Heart right ventricle (tissue), 16 donors: ENCODE data around the gene NRGN. TPM values are rescaled to one million over a fixed set of nuclear protein-coding genes. Genes with fewer than 3 reads are reported as not detected.

Experiments used
- ATAC-seq, 8 donors: fragments of 200-7000 bp; cut with Tn5 transposase; one replicate each; pipeline ENCODE4 v1.9.1; 2020; ENCODE audit warnings: mild to moderate bottlenecking in 8 of 8, moderate library complexity in 8 of 8, moderate number of reproducible peaks in 1 of 8
- DNase-seq, 2 donors: peaks; one replicate each; pipeline ENCODE4 v3.0.0-alpha.2; 2020
- H3K27ac ChIP-seq, 10 donors: fragments of 200-600 bp; sonication (generic) in 2 of 10; one replicate each; pipeline versions ENCODE4 v1.5.0 to v1.8.0; 2020 to 2022; ENCODE audit warnings: mild to moderate bottlenecking in 3 of 10
- H3K27me3 ChIP-seq, 7 donors: fragments of 200-600 bp; one replicate each; pipeline ENCODE4 v1.8.0; 2021 to 2022; ENCODE audit warnings: mild to moderate bottlenecking in 2 of 7
- H3K36me3 ChIP-seq, 9 donors: fragments of 200-600 bp; sonication (generic) in 1 of 9; one replicate each; pipeline versions ENCODE4 v1.5.0 to v1.8.0; 2020 to 2022; ENCODE audit warnings: mild to moderate bottlenecking in 2 of 9
- H3K4me1 ChIP-seq, 9 donors: fragments of 200-600 bp; sonication (generic) in 1 of 9; one replicate each; pipeline versions ENCODE4 v1.5.0 to v1.8.0; 2020 to 2022; ENCODE audit warnings: mild to moderate bottlenecking in 4 of 9
- H3K4me3 ChIP-seq, 10 donors: fragments of 200-600 bp; sonication (generic) in 2 of 10; one replicate each; pipeline versions ENCODE4 v1.5.0 to v1.8.0; 2020 to 2022; ENCODE audit warnings: mild to moderate bottlenecking in 7 of 10, moderate library complexity in 2 of 10
- H3K9me3 ChIP-seq, 11 donors: fragments of 200-600 bp in 10 of 11; sonication (generic) in 2 of 11; one replicate each; pipeline versions ENCODE4 v1.5.0 to v1.8.0; 2013 to 2022; ENCODE audit warnings: mild to moderate bottlenecking in 2 of 11, control low read depth in 1 of 11, moderate library complexity in 1 of 11
- WGBS, 2 donors: extraction: QIAGEN DNeasy Blood & Tissue Kit; methylation state at CpG; one replicate each; pipeline ENCODE4 v1.1.7; 2013; ENCODE audit warnings: inconsistent platforms in 1 of 2; 5-methylcytosine and 5-hydroxymethylcytosine counted together
- intact Hi-C, 10 donors: fragments of 100-400 bp; cut with DNase I; formaldehyde crosslinking; loops; one replicate each; pipeline versions ENCODE4 v1.11.1 to v1.14.2; 2022
- polyA plus RNA-seq, 2 donors: library from polyadenylated mRNA; stranded (reverse); fragments of 200-250 nt; gene quantifications; one replicate each; pipeline ENCODE4 v1.2.3, GENCODE V29; 2013
- total RNA-seq, 10 donors: library from RNA; stranded (reverse); fragmentation: NEBNext Ultra II Directional in 3 of 10; extraction: Animal tissue kit (Norgen Biotek cat#: 25700) in 3 of 10; gene quantifications; one replicate each; pipeline versions ENCODE4 v1.2.1 to v1.2.4, GENCODE V29; 2021 to 2023
- TF ChIP-seq, protein P1 (sequence below), 9 donors: fragments of 200-600 bp; sonication (generic) in 2 of 9; IDR thresholded peaks; one replicate each; pipeline versions ENCODE4 v1.5.0 to v1.8.0; 2021 to 2022; ENCODE audit warnings: antibody characterized with exemption in 9 of 9, mild to moderate bottlenecking in 5 of 9, moderate library complexity in 1 of 9
- donor health status: Arrhythmogenic right ventricular cardiomyopathy.
- donor health status: ischemic (EF 13 %, LVEDD 7.1; RV severe dilation, severe dysfunction).
- donor health status: healthy with polysubstance abuse.
- donor health status: DM: no; HTN: yes; CAD: no.
- donor health status: DM: no; HTN: no; CAD: no.
- donor health status: ischemic (EF 25% LVEDD 6.9; RV normal size, moderate dysfunction).
- donor health status: ischemic (EF 25% LVEDD 5.7; RV mildly dilated, moderate dysfunction).
- donor health status: healthy.
- donor health status: DM: yes; HTN: yes; CAD: no.
- donor health status: Ischemic cardiomyopathy.
- donor health status: ischemic (EF 35%, LVEDD 5.7; RV mildly dilated, moderate dysfunction).
- donor health status: nonischemic (EF 11% LVEDD 7.7; RV severe dilation, severe dysfunction).
- donor health status: DM: yes; HTN: yes; CAD: no.
- donor health status: PGD.
- donor health status: ischemic (EF 29% LVEDD 5.4; RV normal size, mild dysfunction).
- donor health status: nonischemic (EF 23%, LVEDD 6.1; RV moderate dilation, normal function).

NRGN gene
- total and polyA plus RNA-seq, 12 donors, result 1.5 to 26.0 (median 5.2) TPM

DNA sequence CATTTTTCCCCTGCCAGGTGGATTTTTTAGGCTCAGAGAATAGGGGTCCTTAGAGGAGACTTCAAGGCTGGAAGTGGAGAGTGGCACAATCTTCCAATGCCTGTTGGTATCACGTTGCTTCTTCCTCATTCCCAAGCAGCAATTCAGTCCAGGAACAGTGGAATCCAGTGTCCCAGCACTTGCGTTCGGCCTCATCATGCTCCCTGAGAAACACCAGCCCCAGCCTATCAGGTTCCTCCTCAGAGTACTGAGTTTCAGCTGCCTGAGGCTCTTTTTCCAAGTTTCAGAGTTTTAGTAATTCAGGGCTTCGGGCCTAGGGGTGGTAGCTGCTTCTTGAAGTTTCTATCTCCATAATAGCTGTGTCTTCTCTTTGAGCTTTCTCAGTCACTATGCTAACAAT is 31.9 kb upstream of the NRGN start:
- H3K9me3 ChIP-seq, result peaks cover 0 to 12% (median 3%) of the 10 kb centered on the region in 11 donors
- H3K36me3 ChIP-seq, result no peaks in the 10 kb centered on the region
- no peak for ATAC-seq
- no peaks in the 10 kb centered on the region for H3K4me1 ChIP-seq
- peaks cover 0 to 4% (median 0%) of the 10 kb centered on the region in 7 donors for H3K27me3 ChIP-seq
- intact Hi-C loops, result no loop called here
- TF ChIP-seq, protein P1, sequence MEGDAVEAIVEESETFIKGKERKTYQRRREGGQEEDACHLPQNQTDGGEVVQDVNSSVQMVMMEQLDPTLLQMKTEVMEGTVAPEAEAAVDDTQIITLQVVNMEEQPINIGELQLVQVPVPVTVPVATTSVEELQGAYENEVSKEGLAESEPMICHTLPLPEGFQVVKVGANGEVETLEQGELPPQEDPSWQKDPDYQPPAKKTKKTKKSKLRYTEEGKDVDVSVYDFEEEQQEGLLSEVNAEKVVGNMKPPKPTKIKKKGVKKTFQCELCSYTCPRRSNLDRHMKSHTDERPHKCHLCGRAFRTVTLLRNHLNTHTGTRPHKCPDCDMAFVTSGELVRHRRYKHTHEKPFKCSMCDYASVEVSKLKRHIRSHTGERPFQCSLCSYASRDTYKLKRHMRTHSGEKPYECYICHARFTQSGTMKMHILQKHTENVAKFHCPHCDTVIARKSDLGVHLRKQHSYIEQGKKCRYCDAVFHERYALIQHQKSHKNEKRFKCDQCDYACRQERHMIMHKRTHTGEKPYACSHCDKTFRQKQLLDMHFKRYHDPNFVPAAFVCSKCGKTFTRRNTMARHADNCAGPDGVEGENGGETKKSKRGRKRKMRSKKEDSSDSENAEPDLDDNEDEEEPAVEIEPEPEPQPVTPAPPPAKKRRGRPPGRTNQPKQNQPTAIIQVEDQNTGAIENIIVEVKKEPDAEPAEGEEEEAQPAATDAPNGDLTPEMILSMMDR (IDR thresholded peaks at IDR 0.05), result no peak
- 86 to 92% methylated on average over 4 of the region's 4 CpGs for WGBS, 2 donors
- no peak overlapping the region for H3K4me3 ChIP-seq
- no peak overlapping the region for H3K27ac ChIP-seq
- no peak for DNase-seq

DNA sequence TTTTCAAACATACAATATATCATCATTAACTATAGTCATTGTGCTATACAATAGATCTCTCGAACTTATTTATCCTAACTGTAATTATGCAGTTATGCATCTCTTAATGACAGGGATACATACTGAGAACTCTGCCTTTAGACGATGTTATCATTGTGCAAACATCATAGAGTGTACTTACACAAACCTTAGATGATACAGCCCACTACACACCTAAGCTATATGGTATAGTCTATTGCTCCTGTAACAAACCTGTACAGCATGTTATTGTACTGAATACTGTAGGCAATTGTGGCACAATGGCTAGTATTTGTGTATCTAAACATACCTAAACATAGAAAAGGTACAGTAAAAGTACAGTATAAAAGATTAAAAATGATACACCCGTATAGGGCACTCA is 27.4 kb upstream of the NRGN start:
- Histone ChIP-seq H3K9me3 (peaks cover 0 to 12% (median 3%) of the 10 kb centered on the region in 11 donors), H3K27me3 (peaks cover 0 to 31% (median 6%) of the 10 kb centered on the region in 7 donors), H3K4me3 (no peak overlapping the region), H3K36me3 (no peaks in the 10 kb centered on the region), H3K4me1 (peaks cover 0 to 9% (median 6%) of the 10 kb centered on the region in 9 donors), H3K27ac (no peak overlapping the region)
- 85 to 86% methylated on average over 3 of the region's 3 CpGs for WGBS, 2 donors
- intact Hi-C loops, result no loop called here
- ATAC-seq, result no peak
- DNase-seq, result no peak
- TF ChIP-seq, protein P1 (IDR thresholded peaks at IDR 0.05), result no peak

DNA sequence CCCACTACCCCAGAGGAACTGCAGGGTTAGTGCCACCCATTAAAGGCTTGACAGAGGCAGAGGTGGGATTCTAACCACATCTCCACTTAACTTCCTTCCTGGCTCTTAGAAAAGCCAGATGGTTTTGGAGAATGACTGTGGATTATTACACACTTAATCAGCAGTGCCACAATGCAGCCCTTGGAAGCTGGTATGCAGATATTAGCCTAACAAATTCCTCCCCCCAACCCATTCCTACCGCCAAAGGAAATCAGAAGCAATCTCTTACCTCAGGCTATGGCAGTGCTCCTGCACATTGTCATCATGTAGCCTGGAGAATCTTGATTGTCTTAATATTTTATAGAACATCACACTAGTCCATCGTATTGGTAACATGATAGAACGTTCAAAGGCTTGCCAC is 23.2 kb upstream of the NRGN start:
- intact Hi-C loops, result loop anchor here in 1 of 10 donors (5.0 kb wide), 1 partner anchor 46 kb away; the partner anchor contains the start of gene ESAM
- ATAC-seq (no peak), DNase-seq (no peak)
- Histone ChIP-seq H3K27ac (peak overlapping the region in 3 of 10 donors; percentile 31 to 68 (median 50)), H3K36me3 (no peaks in the 10 kb centered on the region), H3K4me1 (peaks cover 4 to 24% (median 15%) of the 10 kb centered on the region in 9 donors), H3K9me3 (no peaks in the 10 kb centered on the region), H3K4me3 (no peak overlapping the region), H3K27me3 (peaks cover 0 to 65% (median 28%) of the 10 kb centered on the region in 7 donors)
- WGBS, 2 donors, result 65 to 68% methylated on average over 3 of the region's 3 CpGs
- TF ChIP-seq, protein P1 (IDR thresholded peaks at IDR 0.05), result no peak

DNA sequence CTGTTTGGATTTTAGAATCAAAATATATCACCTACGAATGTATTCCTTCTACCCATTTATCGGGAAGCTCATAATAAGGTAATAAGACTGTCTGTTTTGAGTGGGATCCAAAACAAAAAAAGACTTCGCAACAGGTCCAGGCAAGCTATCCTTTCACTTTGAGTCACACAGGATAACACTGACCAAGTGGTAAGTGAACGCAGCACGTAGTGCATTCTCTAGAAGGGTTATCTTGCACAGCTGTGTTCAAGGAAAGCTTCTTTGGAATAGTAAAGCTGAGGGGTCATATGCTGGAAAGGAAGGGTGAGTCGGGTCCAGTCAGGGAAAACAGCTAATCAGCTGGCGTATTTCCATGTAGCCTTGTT is 22.3 kb upstream of the NRGN start:
- DNase-seq, result no peak
- 19 to 30% methylated on average over 7 of the region's 7 CpGs for WGBS, 2 donors
- peaks cover 4 to 32% (median 15%) of the 10 kb centered on the region in 9 donors for H3K4me1 ChIP-seq
- H3K27ac ChIP-seq, result peak overlapping the region in 8 of 10 donors; percentile 30 to 68 (median 52)
- H3K27me3 ChIP-seq, result peaks cover 0 to 70% (median 35%) of the 10 kb centered on the region in 7 donors
- ATAC-seq, result peak; percentile 44 to 82 (median 60)
- H3K36me3 ChIP-seq, result no peaks in the 10 kb centered on the region
- peak overlapping the region in 9 of 10 donors; percentile 33 to 56 (median 49) for H3K4me3 ChIP-seq
- TF ChIP-seq, protein P1 (IDR thresholded peaks at IDR 0.05), result no peak
- H3K9me3 ChIP-seq, result no peaks in the 10 kb centered on the region
- intact Hi-C loops, result loop anchor here in 1 of 10 donors (5.0 kb wide), 1 partner anchor 45 kb away; the partner anchor contains the start of gene ESAM
